Adipocyte (in vitro differentiated cells): Measurements from ENCODE around the gene SLC27A1.

Experiments
- DNase-seq: peaks from one replicate; pipeline ENCODE4 v3.0.0-alpha.2; 2015; ENCODE audit warnings: low read depth
- H3K27me3 ChIP-seq: replicated peaks from 2 replicates; pipeline ENCODE4 v1.7.0; 2013; ENCODE audit warnings: mild to moderate bottlenecking, low read length, moderate library complexity; ENCODE audit not compliant: control insufficient read depth, insufficient read depth
- H3K36me3 ChIP-seq: 2 replicates; pipeline ENCODE4 v1.7.0; 2013; ENCODE audit warnings: low read length, mild to moderate bottlenecking, moderate library complexity; ENCODE audit not compliant: control insufficient read depth, insufficient read depth, severe bottlenecking
- H3K4me1 ChIP-seq: 2 replicates; pipeline ENCODE4 v1.7.0; 2013; ENCODE audit warnings: mild to moderate bottlenecking, low read length, moderate library complexity; ENCODE audit not compliant: control insufficient read depth, insufficient read depth
- H3K4me3 ChIP-seq: 2 replicates; pipeline ENCODE4 v1.7.0; 2013; ENCODE audit warnings: mild to moderate bottlenecking, low read length, moderate library complexity
- H3K9ac ChIP-seq: 2 replicates; pipeline ENCODE4 v1.7.0; 2013; ENCODE audit warnings: mild to moderate bottlenecking, low read length, moderate library complexity
- H3K9me3 ChIP-seq: 2 replicates; pipeline ENCODE4 v1.7.0; 2013; ENCODE audit warnings: mild to moderate bottlenecking, low read length, moderate library complexity; ENCODE audit not compliant: control insufficient read depth

The SLC27A1 gene

DNA sequence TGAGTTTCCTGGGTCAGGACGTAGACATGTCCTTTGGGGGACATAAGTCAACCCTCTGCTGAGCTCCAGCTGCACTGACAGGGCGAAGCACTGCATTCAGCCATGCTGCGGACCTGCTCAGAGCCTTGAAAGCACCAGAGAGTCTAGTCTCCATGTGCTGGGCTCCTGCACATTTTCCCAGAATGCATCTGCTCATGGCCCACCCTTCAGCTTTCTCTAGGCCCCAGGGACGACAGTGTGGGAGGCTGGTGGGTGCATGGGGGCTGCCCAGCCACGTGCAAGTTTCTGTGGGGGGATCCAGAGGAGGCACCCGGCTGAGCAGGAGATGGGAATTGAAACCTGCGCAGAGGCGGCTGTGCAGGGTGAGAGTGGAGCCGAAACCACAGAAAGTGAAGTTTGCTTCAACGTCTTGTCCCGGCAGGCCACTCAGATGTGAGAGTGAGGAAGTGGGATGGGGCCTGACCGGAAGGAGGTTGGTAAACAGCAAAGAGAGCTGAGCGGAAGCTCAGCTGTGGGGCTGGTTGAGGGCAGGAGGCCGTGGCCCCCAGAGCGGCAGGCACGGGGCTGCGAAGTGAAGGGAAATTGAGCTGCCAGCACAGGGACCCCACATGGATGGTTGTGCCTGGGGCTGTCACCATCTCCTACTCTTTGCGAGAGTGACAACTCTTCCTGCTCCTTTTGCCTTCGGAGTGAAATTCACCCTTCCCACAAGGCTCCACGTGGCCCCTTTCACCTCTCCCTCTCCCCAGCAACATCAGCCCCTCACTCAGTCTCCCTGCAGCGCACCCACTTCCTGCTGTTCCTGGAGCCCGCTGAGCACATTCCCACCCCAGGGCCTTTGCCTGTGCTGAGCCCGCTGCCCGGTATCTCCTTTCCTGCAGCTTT, 52.9 kb downstream of the SLC27A1 start:
- DNase-seq, result no peak
- no peak overlapping the region for H3K9ac ChIP-seq
- peaks cover 14% of the 10 kb centered on the region for H3K36me3 ChIP-seq
- H3K27me3 ChIP-seq, result no peaks in the 10 kb centered on the region
- H3K4me3 ChIP-seq, result no peak overlapping the region
- H3K9me3 ChIP-seq, result peaks cover 11% of the 10 kb centered on the region
- H3K4me1 ChIP-seq, result no peaks in the 10 kb centered on the region

DNA sequence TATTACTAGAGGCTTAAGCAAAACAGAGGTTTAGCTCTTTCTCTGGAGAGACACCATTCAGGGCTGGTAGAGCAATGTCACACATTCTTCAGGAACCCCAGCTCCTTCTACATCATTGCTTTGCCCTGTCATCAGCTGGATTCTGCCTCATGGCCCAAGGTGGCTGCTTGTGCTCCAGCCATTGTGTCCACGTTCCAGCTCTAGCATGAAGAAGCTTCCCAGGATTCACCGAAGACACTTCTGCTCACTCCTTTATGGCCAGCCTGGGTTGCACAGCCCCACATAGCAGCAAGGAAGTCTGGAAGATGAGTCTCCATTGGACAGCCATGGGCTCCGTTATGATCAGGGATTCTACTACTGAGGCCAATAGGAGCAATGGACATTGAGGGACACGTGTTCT, 54.3 kb downstream of the SLC27A1 start:
- Histone ChIP-seq H3K36me3 (peaks cover 8% of the 10 kb centered on the region), H3K27me3 (peaks cover 10% of the 10 kb centered on the region), H3K9me3 (peaks cover 17% of the 10 kb centered on the region), H3K4me3 (no peak overlapping the region), H3K9ac (no peak overlapping the region), H3K4me1 (no peaks in the 10 kb centered on the region)
- no peak for DNase-seq

GRCh38 chr19:17525141-17525540, 54.8 kb downstream of the SLC27A1 start:
- peaks cover 5% of the 10 kb centered on the region for H3K36me3 ChIP-seq
- no peak for DNase-seq
- no peak overlapping the region for H3K9ac ChIP-seq
- H3K9me3 ChIP-seq, result peaks cover 17% of the 10 kb centered on the region
- H3K27me3 ChIP-seq, result peaks cover 10% of the 10 kb centered on the region
- H3K4me3 ChIP-seq, result no peak overlapping the region
- H3K4me1 ChIP-seq, result no peaks in the 10 kb centered on the region

DNA sequence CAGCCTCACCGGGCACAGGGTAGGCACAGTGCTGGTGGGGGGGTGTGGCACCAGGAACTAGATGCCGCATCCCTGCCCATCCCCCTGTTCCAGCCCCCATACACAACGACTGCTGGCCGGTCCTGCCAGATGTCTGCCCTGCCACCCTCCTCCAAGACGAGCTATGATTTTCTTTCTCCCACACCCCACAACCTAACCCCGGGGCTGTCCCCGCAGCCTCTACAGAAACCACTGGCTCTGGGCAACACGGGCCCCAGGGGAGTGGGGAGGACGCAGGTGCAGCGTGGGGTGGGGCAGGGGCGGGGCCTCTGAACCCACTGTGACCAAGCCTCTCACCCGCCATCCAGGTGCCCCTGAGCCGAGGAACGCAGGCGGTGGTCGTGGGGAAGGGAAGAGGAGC, 56.6 kb downstream of the SLC27A1 start:
- Histone ChIP-seq H3K9ac (no peak overlapping the region), H3K4me1 (no peaks in the 10 kb centered on the region), H3K4me3 (no peak overlapping the region), H3K27me3 (peaks cover 18% of the 10 kb centered on the region), H3K36me3 (no peaks in the 10 kb centered on the region), H3K9me3 (peaks cover 17% of the 10 kb centered on the region)
- no peak for DNase-seq

DNA sequence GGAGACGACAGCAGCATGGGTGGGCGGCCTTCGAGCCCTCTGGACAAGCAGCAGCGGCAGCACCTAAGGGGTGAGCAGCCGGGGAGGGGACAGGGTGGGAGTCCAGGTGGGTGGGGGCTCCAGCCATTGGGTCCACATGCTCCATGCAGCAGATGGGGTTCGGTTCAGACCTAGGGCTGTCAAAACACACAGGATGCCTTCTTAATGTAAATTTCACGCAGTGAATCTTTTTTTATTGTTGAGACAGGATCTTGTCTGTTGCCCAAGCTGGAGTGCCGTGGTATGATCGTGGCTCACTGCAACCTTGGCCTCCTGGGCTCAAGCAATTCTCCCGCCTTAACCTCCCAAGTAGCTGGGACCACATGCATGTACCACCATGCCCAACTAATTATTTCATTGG, 57.0 kb downstream of the SLC27A1 start:
- H3K4me3 ChIP-seq, result no peak overlapping the region
- peaks cover 17% of the 10 kb centered on the region for H3K9me3 ChIP-seq
- no peak overlapping the region for H3K9ac ChIP-seq
- no peaks in the 10 kb centered on the region for H3K4me1 ChIP-seq
- no peak for DNase-seq
- H3K27me3 ChIP-seq, result peaks cover 21% of the 10 kb centered on the region
- H3K36me3 ChIP-seq, result no peaks in the 10 kb centered on the region

GRCh38 chr19:17528610-17529009, 58.3 kb downstream of the SLC27A1 start:
- Histone ChIP-seq H3K4me3 (no peak overlapping the region), H3K9me3 (peaks cover 17% of the 10 kb centered on the region), H3K4me1 (no peaks in the 10 kb centered on the region), H3K9ac (no peak overlapping the region), H3K36me3 (no peaks in the 10 kb centered on the region), H3K27me3 (peaks cover 30% of the 10 kb centered on the region)
- no peak for DNase-seq

- H3K9ac ChIP-seq, result no peak overlapping the region
- peaks cover 16% of the 10 kb centered on the region for H3K9me3 ChIP-seq
- H3K4me1 ChIP-seq, result no peaks in the 10 kb centered on the region
- peaks cover 34% of the 10 kb centered on the region for H3K27me3 ChIP-seq
- no peaks in the 10 kb centered on the region for H3K36me3 ChIP-seq
- no peak overlapping the region for H3K4me3 ChIP-seq
- no peak for DNase-seq
These were observed 59.2 kb downstream of the SLC27A1 start for GRCh38 chr19:17529239-17530158.

GRCh38 chr19:17530586-17530985, 60.3 kb downstream of the SLC27A1 start:
- H3K9me3 ChIP-seq, result peaks cover 12% of the 10 kb centered on the region
- H3K27me3 ChIP-seq, result peaks cover 34% of the 10 kb centered on the region
- no peak for DNase-seq
- no peak overlapping the region for H3K4me3 ChIP-seq
- H3K4me1 ChIP-seq, result no peaks in the 10 kb centered on the region
- H3K9ac ChIP-seq, result no peak overlapping the region
- no peaks in the 10 kb centered on the region for H3K36me3 ChIP-seq

DNA sequence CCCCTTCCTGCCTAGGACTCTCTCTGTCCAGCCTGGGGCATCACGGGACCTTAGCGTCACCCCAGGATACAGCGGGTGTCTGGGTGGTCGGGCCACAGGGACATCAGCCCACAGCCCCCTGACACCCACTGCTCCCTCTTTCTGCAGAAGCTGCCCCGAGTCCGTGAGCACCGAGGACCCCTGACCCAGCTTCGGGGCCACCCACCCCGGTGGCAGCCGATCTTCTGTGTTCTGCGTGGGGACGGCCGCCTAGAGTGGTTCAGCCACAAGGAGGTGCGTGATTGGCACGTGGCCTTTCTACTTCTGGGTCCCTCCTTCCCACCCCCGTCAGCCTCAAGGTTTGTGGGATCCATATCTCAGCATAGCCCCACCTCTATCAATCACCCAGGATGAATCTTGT, 61.8 kb downstream of the SLC27A1 start:
- no peak overlapping the region for H3K4me3 ChIP-seq
- peaks cover 39% of the 10 kb centered on the region for H3K27me3 ChIP-seq
- H3K9me3 ChIP-seq, result peaks cover 12% of the 10 kb centered on the region
- no peaks in the 10 kb centered on the region for H3K36me3 ChIP-seq
- H3K9ac ChIP-seq, result no peak overlapping the region
- no peaks in the 10 kb centered on the region for H3K4me1 ChIP-seq
- DNase-seq, result no peak

DNA sequence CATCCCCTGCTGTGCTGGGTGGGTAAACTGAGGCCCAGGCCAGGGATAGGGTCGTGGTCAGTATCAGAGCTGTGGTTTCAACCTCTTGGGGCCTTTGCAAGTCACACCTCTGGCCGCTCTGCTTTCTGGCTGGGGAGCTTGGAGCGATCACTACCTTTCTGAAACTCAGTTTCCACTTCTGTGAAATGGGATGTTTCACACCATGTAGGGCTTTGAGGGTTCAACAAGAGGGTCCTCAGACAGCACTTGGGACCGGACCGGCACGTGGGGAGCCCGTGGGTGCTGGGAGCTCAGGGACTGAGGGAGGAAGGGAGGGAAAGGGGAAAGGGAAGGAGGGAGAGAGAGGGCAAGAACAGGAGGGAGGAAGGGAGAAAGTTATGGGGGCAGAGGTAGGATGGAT, 62.2 kb downstream of the SLC27A1 start:
- Histone ChIP-seq H3K4me1 (no peaks in the 10 kb centered on the region), H3K9me3 (peaks cover 12% of the 10 kb centered on the region), H3K9ac (no peak overlapping the region), H3K27me3 (peaks cover 42% of the 10 kb centered on the region), H3K4me3 (no peak overlapping the region), H3K36me3 (no peaks in the 10 kb centered on the region)
- no peak for DNase-seq

DNA sequence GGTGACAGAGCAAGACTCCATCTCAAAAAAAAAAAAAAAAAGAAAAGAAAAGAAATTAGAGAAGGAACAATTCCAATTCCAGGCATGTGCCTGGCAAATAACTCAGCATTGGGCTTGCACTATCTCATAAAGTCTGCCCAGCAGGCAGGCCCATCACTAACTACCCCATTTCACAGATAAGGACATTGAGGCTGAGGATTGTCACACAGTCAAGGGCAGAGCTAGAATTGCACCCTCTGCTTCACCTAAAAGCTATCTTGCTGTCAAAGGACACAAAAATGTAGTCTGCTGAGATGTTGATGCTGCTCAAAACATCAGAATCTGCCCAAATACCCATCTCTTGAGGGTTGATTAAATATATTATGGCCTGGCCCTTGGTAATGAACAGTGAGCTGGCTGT, 64.4 kb downstream of the SLC27A1 start:
- Histone ChIP-seq H3K4me3 (no peak overlapping the region), H3K9ac (no peak overlapping the region), H3K4me1 (peaks cover 9% of the 10 kb centered on the region), H3K27me3 (peaks cover 42% of the 10 kb centered on the region), H3K36me3 (no peaks in the 10 kb centered on the region), H3K9me3 (no peaks in the 10 kb centered on the region)
- DNase-seq, result no peak
